8988T (cell line): ENCODE data around the gene LCNL1.
A peak's percentile ranks its signal among the peaks of the same experiment; 100 is the strongest.

Experiments used
- DNase-seq: peaks from one replicate; pipeline ENCODE4 v3.0.0; 2011

The LCNL1 gene

GRCh38 chr9:136982232-136983051 is at the start of gene LCNL1:
LCNL1 (plus strand) TSS chr9:136982993; CDS start chr9:136983587, 594 bp downstream.
- no peak for DNase-seq

GRCh38 chr9:136934277-136934676 is 48.5 kb upstream of the LCNL1 start:
- no peak for DNase-seq

GRCh38 chr9:136935651-136936050 is 47.1 kb upstream of the LCNL1 start:
- DNase-seq, result no peak

- DNase-seq, result no peak
Measured at GRCh38 chr9:136936645-136937170, 46.1 kb upstream of the LCNL1 start.

GRCh38 chr9:136937186-136938001 is 45.4 kb upstream of the LCNL1 start:
- no peak for DNase-seq

- DNase-seq, result no peak
Measured at GRCh38 chr9:136939431-136939995, 43.3 kb upstream of the LCNL1 start.

- no peak for DNase-seq
Measured at GRCh38 chr9:136939996-136940525, 42.7 kb upstream of the LCNL1 start.

GRCh38 chr9:136940526-136941230 is 42.1 kb upstream of the LCNL1 start:
- DNase-seq, result no peak

- no peak for DNase-seq
Measured at GRCh38 chr9:136941231-136942111, 41.3 kb upstream of the LCNL1 start.

- no peak for DNase-seq
Measured at GRCh38 chr9:136942112-136942880, 40.5 kb upstream of the LCNL1 start.

GRCh38 chr9:136942881-136943230 is 39.9 kb upstream of the LCNL1 start:
- DNase-seq, result peak; percentile 46

- DNase-seq, result peak; percentile 77
Measured at GRCh38 chr9:136943291-136944211, 39.2 kb upstream of the LCNL1 start.

GRCh38 chr9:136944212-136944518 is 38.6 kb upstream of the LCNL1 start:
- DNase-seq, result peak; percentile 87

- DNase-seq, result peak; percentile 100
Measured at GRCh38 chr9:136944519-136945332, 38.1 kb upstream of the LCNL1 start, which contains the start of the genes C8G and FBXW5. C8G (plus strand) TSS chr9:136945243; CDS start chr9:136945321, 78 bp downstream. FBXW5 (minus strand) TSS chr9:136944738; CDS start chr9:136944083, 655 bp downstream.

- no peak for DNase-seq
Measured at GRCh38 chr9:136945333-136946227, 37.2 kb upstream of the LCNL1 start.

GRCh38 chr9:136946228-136947027 is 36.4 kb upstream of the LCNL1 start:
- no peak for DNase-seq
